Esophagus (tissue), 2 donors: ENCODE data around the gene ENTPD6. TPM values are rescaled to one million over a fixed set of nuclear protein-coding genes. Genes with fewer than 3 reads are reported as not detected.

Source experiments
- H3K27ac ChIP-seq, 2 donors: one replicate each; pipeline ENCODE4 v1.5.1; 2013; ENCODE audit warnings: low read depth in 2 of 2, mild to moderate bottlenecking in 2 of 2, inconsistent platforms in 1 of 2, low read length in 1 of 2, moderate library complexity in 1 of 2
- H3K27me3 ChIP-seq, 2 donors: one replicate each; pipeline ENCODE4 v1.6.1; 2013; ENCODE audit warnings: low read length in 2 of 2, control low read depth in 1 of 2, mild to moderate bottlenecking in 1 of 2; ENCODE audit not compliant: insufficient read depth in 2 of 2, control insufficient read depth in 1 of 2
- H3K36me3 ChIP-seq, 2 donors: one replicate each; pipeline ENCODE4 v1.6.1; 2013; ENCODE audit warnings: low read length in 1 of 2; ENCODE audit not compliant: control insufficient read depth in 2 of 2, insufficient read depth in 2 of 2
- H3K4me1 ChIP-seq, 2 donors: one replicate each; pipeline ENCODE4 v1.6.1; 2013; ENCODE audit warnings: low read length in 1 of 2; ENCODE audit not compliant: control insufficient read depth in 2 of 2, insufficient read depth in 2 of 2
- H3K4me3 ChIP-seq, 2 donors: one replicate each; pipeline ENCODE4 v1.5.1; 2013; ENCODE audit warnings: low read length in 2 of 2, mild to moderate bottlenecking in 2 of 2, low read depth in 1 of 2, moderate library complexity in 1 of 2
- H3K9me3 ChIP-seq, 2 donors: one replicate each; pipeline ENCODE4 v1.6.1; 2013; ENCODE audit warnings: mild to moderate bottlenecking in 2 of 2, low read depth in 1 of 2, low read length in 1 of 2, moderate library complexity in 1 of 2; ENCODE audit not compliant: control insufficient read depth in 2 of 2, insufficient read depth in 1 of 2
- WGBS, 2 donors: extraction: QIAGEN DNeasy Blood & Tissue Kit; methylation state at CpG; one replicate each; pipeline ENCODE4 v1.1.7; 2013; 5-methylcytosine and 5-hydroxymethylcytosine counted together
- polyA plus RNA-seq, 2 donors: library from polyadenylated mRNA; stranded (reverse); fragments of 200-250 nt; gene quantifications; one replicate each; pipeline ENCODE4 v1.2.3, GENCODE V29; 2013
- donor health status: healthy with polysubstance abuse.
- donor health status: Bipolar disorder and iron deficiency.

Gene ENTPD6
- polyA plus RNA-seq, 2 donors, result 26.4 to 38.5 TPM

DNA sequence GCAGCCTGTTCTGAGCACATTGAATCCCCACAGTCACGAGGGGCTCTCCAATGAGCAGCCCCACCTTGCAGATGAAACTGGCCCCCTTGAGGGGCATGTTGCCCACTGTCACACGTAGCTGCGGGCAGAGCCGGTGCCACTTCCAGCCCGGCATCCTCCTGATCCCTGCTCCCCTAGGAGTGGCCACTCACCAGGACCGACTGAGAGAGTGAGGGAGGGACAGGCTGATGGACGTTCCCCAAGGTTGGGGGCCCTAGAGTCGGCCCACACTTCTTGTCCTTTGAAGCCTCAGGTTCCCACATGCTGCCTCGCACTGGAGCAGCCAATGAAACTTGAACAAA lies 10.5 kb downstream of the ENTPD6 start:
- WGBS, 2 donors, result 90 to 92% methylated on average over 9 of the region's 9 CpGs

DNA sequence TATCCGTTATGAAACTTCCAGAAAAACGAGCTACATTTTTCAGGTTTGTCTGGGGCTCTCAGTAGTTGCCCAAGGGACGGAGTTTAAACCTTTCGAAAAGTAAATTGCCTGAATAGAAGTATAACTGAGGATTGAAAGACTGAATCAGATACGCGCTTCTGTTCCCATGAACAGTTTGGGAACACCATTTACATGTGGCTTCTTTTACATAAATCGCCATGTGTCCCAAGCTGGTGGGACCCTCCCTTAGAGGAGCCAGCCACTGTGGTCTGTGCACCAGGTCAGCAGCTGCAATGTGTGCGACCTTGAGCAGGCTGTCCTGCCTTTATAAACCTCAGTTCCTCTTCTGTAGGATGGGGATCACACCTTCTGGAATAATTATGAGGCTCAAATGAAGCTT lies 11.0 kb downstream of the ENTPD6 start:
- peaks cover 2 to 9% of the 10 kb centered on the region in 2 donors for H3K36me3 ChIP-seq
- H3K4me1 ChIP-seq, result peaks cover 0 to 13% of the 10 kb centered on the region in 2 donors
- H3K9me3 ChIP-seq, result peaks cover 0 to 4% of the 10 kb centered on the region in 2 donors
- H3K27ac ChIP-seq, result no peak overlapping the region
- 96% methylated on average over 8 of the region's 8 CpGs for WGBS, 2 donors
- no peaks in the 10 kb centered on the region for H3K27me3 ChIP-seq
- no peak overlapping the region for H3K4me3 ChIP-seq

More for the DNA sequence above, 10.5 kb downstream of the ENTPD6 start:
- Histone ChIP-seq H3K27me3 (no peaks in the 10 kb centered on the region), H3K4me1 (peaks cover 0 to 13% of the 10 kb centered on the region in 2 donors), H3K27ac (no peak overlapping the region), H3K9me3 (peaks cover 0 to 4% of the 10 kb centered on the region in 2 donors), H3K36me3 (peaks cover 0 to 9% of the 10 kb centered on the region in 2 donors), H3K4me3 (no peak overlapping the region)

DNA sequence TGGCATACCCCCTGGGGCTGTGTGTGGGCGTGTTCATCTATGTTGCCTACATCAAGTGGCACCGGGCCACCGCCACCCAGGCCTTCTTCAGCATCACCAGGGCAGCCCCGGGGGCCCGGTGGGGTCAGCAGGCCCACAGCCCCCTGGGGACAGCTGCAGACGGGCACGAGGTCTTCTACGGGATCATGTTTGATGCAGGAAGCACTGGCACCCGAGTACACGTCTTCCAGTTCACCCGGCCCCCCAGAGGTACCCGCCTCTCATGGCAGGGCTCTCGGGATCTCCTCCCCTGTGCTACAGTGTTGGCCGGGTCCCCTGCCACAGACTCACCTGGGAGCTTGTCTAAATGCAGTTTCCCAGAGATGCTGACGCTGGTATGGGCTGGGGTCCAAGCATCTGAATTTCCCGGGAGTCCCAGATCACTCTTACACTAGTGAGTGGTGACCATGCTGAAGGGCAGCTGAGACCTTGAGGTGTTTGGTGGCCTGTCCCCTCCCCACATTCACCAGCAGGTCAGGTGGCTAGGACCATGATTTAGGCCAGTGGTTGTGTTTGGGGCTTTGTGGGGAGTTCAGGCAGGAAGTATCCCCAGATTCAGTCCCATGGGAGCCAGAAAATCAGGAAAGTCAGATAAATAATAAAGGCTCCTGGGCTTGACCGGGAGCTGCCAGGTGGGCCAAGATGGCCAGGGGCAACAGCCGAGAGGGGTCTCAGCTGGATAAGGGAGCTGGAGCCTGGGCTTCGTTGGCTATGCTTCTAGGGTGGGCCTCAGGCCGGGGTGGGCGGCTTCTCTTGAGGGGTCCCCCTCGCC lies 11.8 kb downstream of the ENTPD6 start:
- WGBS, 2 donors, result 90 to 92% methylated on average over 22 of the region's 22 CpGs
- Histone ChIP-seq H3K27ac (no peak overlapping the region), H3K36me3 (peaks cover 5 to 15% of the 10 kb centered on the region in 2 donors), H3K4me1 (peaks cover 0 to 13% of the 10 kb centered on the region in 2 donors), H3K4me3 (no peak overlapping the region), H3K27me3 (no peaks in the 10 kb centered on the region), H3K9me3 (peaks cover 0 to 4% of the 10 kb centered on the region in 2 donors)

DNA sequence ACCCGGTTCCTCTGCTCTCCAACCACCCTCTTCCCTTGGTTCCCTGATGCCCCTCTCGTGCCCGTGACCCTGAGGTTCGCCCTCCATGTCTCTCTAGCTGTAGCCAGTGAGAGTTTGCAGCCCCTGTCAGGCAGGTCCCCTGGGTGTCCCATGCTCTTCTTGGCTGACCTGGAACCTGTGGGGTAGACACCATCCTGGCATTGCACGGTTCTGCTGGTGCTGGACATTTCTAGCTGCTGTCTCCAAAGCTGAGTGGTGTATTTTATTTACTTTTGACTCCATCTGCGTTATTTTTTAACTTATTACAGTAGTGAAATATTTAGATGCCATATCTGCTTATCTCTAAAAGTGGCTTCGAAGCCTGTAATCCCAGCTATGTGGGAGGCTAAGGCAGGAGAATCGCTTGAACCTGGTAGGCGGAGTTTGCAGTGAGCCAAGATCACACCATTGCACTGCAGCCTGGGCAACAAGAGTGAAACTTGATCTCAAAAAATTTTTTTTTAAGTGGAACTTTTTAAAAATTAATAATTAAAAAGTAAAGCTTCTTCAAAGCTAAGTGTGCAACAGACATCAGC lies 12.5 kb downstream of the ENTPD6 start:
- H3K9me3 ChIP-seq, result peaks cover 0 to 4% of the 10 kb centered on the region in 2 donors
- 88 to 92% methylated on average over 9 of the region's 9 CpGs for WGBS, 2 donors
- peaks cover 5 to 15% of the 10 kb centered on the region in 2 donors for H3K36me3 ChIP-seq
- H3K4me3 ChIP-seq, result no peak overlapping the region
- no peaks in the 10 kb centered on the region for H3K27me3 ChIP-seq
- H3K27ac ChIP-seq, result no peak overlapping the region
- H3K4me1 ChIP-seq, result peaks cover 0 to 13% of the 10 kb centered on the region in 2 donors

DNA sequence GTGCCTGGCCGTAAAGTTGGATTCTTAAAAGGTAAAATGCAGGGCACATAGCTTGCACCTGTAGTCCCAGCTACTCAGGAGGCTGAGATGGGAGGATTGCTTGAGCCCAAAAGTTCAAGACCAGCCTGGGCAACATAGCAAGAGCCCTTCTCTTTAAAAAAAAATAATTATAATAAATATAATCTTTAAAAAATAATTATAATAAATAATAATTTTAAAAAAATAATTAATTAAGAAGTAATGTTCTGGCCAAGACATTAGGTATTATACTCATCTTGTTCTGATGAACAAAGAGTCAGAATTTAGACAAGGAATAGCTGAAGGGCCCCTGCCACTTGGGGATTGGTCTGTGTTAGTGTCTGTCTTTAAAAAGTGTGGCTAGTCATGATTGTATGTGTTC lies 13.9 kb downstream of the ENTPD6 start:
- H3K4me3 ChIP-seq, result no peak overlapping the region
- peaks cover 0 to 13% of the 10 kb centered on the region in 2 donors for H3K4me1 ChIP-seq
- peaks cover 5 to 25% of the 10 kb centered on the region in 2 donors for H3K36me3 ChIP-seq
- H3K9me3 ChIP-seq, result peaks cover 0 to 4% of the 10 kb centered on the region in 2 donors
- WGBS, 2 donors, result 90 to 100% methylated on average over 1 of the region's 1 CpG
- H3K27me3 ChIP-seq, result no peaks in the 10 kb centered on the region
- H3K27ac ChIP-seq, result no peak overlapping the region

DNA sequence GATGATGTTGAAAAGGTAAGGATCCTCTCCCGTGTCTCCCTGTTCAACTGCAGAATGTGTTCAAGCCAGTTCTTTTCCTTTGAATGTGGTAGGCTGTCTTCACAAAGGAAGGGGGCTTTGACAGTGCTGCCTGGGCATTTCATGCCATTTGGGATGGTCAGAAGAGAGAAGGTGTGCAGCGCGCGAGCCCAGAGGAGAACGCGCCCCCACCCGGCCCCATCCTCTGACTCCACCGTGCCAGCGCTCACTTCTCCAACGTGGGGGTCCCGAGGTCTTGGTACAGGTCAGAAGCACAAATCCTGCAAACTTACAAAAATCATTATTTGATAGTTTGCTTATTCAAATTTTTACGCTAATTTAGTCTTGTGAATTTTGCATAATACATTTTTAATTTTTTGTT lies 14.4 kb downstream of the ENTPD6 start:
- Histone ChIP-seq H3K9me3 (peaks cover 0 to 4% of the 10 kb centered on the region in 2 donors), H3K4me3 (no peak overlapping the region), H3K4me1 (peaks cover 0 to 12% of the 10 kb centered on the region in 2 donors), H3K27me3 (no peaks in the 10 kb centered on the region), H3K36me3 (peaks cover 5 to 26% of the 10 kb centered on the region in 2 donors), H3K27ac (no peak overlapping the region)
- WGBS, 2 donors, result 96 to 99% methylated on average over 12 of the region's 12 CpGs

DNA sequence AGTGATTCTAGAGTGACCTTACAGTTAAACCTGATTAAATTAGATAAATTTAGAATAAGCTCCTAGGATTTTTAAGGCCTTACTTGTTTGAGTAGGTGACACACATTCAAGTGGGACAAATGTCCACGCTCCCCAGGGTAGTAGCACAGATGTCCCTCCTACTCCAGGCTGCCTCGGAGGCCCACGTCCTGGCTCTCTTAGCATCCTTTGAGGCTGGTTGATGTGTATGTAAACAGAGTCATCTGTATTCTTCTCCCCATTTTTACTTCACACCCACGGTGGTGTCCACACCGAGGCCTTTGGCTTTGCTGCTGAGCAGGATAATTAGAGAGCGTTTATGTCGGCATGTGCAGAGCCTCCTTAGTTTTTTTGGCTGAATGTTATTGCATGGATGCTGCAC lies 15.8 kb downstream of the ENTPD6 start:
- peaks cover 0 to 4% of the 10 kb centered on the region in 2 donors for H3K9me3 ChIP-seq
- H3K4me1 ChIP-seq, result no peaks in the 10 kb centered on the region
- H3K4me3 ChIP-seq, result no peak overlapping the region
- H3K27ac ChIP-seq, result no peak overlapping the region
- H3K36me3 ChIP-seq, result peaks cover 12 to 23% of the 10 kb centered on the region in 2 donors
- H3K27me3 ChIP-seq, result no peaks in the 10 kb centered on the region
- 82 to 85% methylated on average over 7 of the region's 7 CpGs for WGBS, 2 donors

DNA sequence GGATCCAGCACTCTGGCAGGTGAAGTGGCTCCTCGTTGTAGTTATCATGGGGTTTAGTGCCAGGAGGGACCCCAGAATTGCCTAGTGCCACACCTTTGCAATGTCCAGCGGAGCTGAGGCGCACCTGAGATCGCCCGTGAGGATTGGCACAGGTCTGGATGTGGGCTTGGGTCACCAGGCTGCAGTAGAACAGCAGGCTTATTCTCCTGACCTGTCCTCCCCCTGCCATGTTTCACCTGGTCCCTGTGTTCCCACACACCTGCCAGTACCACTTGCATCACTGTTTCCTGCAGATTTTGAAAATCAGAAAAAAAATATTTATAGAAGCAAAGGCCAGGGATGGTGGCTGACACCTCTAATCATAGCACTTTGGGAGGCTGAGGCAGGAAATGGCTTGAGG lies 16.7 kb downstream of the ENTPD6 start:
- Histone ChIP-seq H3K27ac (no peak overlapping the region), H3K9me3 (peaks cover 0 to 1% of the 10 kb centered on the region in 2 donors), H3K4me1 (no peaks in the 10 kb centered on the region), H3K4me3 (no peak overlapping the region), H3K27me3 (no peaks in the 10 kb centered on the region), H3K36me3 (peaks cover 12 to 27% of the 10 kb centered on the region in 2 donors)
- WGBS, 2 donors, result 84 to 87% methylated on average over 5 of the region's 5 CpGs

DNA sequence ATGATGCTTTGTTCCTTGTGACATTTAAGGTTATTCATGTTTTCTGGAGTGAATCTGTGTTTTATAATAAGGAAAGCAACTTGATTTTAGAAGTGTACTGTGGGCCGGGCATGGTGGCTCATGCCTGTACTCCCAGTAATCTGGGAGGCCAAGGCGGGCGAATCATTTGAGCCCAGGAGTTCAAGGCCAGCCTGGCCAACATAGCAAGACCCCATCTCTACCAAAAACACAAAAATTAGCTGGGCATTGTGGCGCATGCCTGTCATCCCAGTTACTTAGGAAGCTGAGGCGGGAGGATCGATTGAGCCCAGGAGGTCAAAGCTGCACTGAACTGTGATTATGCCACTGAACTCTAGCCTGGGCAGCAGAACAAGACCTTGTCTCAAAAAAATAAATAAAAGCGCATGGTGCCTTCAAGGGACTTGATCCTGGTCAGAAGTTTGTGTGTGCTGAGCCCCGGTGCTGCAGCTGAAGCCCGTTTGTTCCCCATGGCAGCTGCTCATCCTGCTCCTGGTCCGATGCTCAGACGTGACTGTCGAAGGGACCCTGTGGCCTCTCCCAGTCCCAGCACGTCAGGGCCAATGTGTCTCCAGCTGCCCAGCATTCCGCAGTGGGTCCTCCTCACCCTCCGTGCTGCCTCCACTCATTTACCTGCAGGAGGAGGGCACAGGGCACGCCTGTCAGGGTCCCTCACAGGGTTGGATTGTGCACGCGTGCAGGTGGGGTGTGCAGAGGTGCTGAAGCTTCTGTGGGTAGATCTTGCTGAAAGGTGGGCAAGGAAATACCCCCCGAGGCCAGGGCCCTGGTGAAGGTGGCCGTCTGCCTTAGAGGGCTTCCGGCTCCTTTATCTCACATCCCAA lies 18.3 kb downstream of the ENTPD6 start:
- WGBS, 2 donors, result 93 to 95% methylated on average over 21 of the region's 21 CpGs
- H3K36me3 ChIP-seq, result peaks cover 12 to 38% of the 10 kb centered on the region in 2 donors

More for the DNA sequence above, 18.3 kb downstream of the ENTPD6 start:
- H3K4me1 ChIP-seq, result no peaks in the 10 kb centered on the region
- no peak overlapping the region for H3K27ac ChIP-seq
- H3K9me3 ChIP-seq, result no peaks in the 10 kb centered on the region
- H3K27me3 ChIP-seq, result no peaks in the 10 kb centered on the region
- no peak overlapping the region for H3K4me3 ChIP-seq
